HepG2 (cell line): ENCODE results near the gene CNP. TPM values are rescaled to one million over a fixed set of nuclear protein-coding genes. Genes with fewer than 3 reads are reported as not detected.
A peak's percentile ranks its signal among the peaks of the same experiment; 100 is the strongest.

ENCODE experiments used
- FOSL2 ChIP-seq: sonication (generic); formaldehyde crosslinking; IDR thresholded peaks from 2 replicates; pipeline ENCODE4 v1.4.0; 2020; ENCODE audit warnings: missing genetic modification reagents
- IKZF1 ChIP-seq: fragments of 450-650 bp; IDR thresholded peaks from 2 replicates; pipeline ENCODE4 v1.7.1; 2016
- PAF1 ChIP-seq: IDR thresholded peaks from 2 replicates; pipeline ENCODE4 v1.6.1; 2016; ENCODE audit warnings: missing genetic modification reagents, missing compliant biosample characterization
- RFX5 ChIP-seq: IDR thresholded peaks from 2 replicates; pipeline ENCODE4 v1.6.1; 2011; ENCODE audit warnings: low read depth, low read length, improper control_type of control experiment
- ZBTB20 ChIP-seq: sonication (generic); formaldehyde crosslinking; IDR thresholded peaks from 2 replicates; pipeline ENCODE4 v1.8.1; 2023; ENCODE audit warnings: missing genetic modification reagents, low read depth, mild to moderate bottlenecking, borderline replicate concordance
- ZSCAN22 ChIP-seq: sonication (generic); formaldehyde crosslinking; IDR thresholded peaks from 2 replicates; pipeline ENCODE4 v1.4.0; 2020; ENCODE audit warnings: mild to moderate bottlenecking, missing genetic modification reagents
- polyA plus RNA-seq, 8 experiments: library from polyadenylated mRNA; depleted of rRNA in 3 of 8; stranded (reverse) in 7 of 8; unstranded in 1 of 8; fragments of >200 nt; fragmentation: Illumina TruSeq in 4 of 8; extraction: Trizol in 4 of 8; gene quantifications; 2 replicates each; pipeline versions ENCODE4 v1.2.1 to v1.2.3, GENCODE V29; 2011 to 2016; ENCODE audit warnings: low read depth in 4 of 8, missing spikeins in 1 of 8, mixed read lengths in 1 of 8; ENCODE audit not compliant: insufficient read depth in 1 of 8
- total RNA-seq, 5 experiments: library from RNA; depleted of rRNA; stranded (reverse); fragments of >200 nt; fragmentation: Illumina TruSeq; extraction: Trizol; gene quantifications; 2 replicates each; pipeline ENCODE4 v1.2.3, GENCODE V29; 2016; ENCODE audit warnings: low read depth in 1 of 5
- TF ChIP-seq, protein P1 (sequence below): sonication (generic); formaldehyde crosslinking; IDR thresholded peaks from 2 replicates; pipeline ENCODE4 v1.5.1; 2020; ENCODE audit warnings: mild to moderate bottlenecking, missing genetic modification reagents, borderline replicate concordance
- TF ChIP-seq, protein P2 (sequence below): sonication (generic); formaldehyde crosslinking; IDR thresholded peaks from 2 replicates; pipeline ENCODE4 v1.4.0; 2020; ENCODE audit warnings: missing genetic modification reagents
- TF ChIP-seq, protein P3 (sequence below): sonication (generic); formaldehyde crosslinking; IDR thresholded peaks from 2 replicates; pipeline ENCODE4 v1.5.0; 2020; ENCODE audit warnings: missing genetic modification reagents
- TF ChIP-seq, protein P4 (sequence below): sonication (generic); formaldehyde crosslinking; IDR thresholded peaks from one replicate; pipeline ENCODE4 v1.5.1; 2020; ENCODE audit warnings: mild to moderate bottlenecking, missing genetic modification reagents; ENCODE audit errors: not compliant biosample characterization
- TF ChIP-seq, protein P5 (sequence below): sonication (generic); formaldehyde crosslinking; IDR thresholded peaks from 2 replicates; pipeline ENCODE4 v1.4.0; 2020; ENCODE audit warnings: mild to moderate bottlenecking, low read depth, missing genetic modification reagents

Gene CNP
- total and polyA plus RNA-seq, 2 of the 13 experiments (the other 11 are each of a cell fraction or from before 2014, with no cell fraction given): 97.2 to 161 TPM

DNA sequence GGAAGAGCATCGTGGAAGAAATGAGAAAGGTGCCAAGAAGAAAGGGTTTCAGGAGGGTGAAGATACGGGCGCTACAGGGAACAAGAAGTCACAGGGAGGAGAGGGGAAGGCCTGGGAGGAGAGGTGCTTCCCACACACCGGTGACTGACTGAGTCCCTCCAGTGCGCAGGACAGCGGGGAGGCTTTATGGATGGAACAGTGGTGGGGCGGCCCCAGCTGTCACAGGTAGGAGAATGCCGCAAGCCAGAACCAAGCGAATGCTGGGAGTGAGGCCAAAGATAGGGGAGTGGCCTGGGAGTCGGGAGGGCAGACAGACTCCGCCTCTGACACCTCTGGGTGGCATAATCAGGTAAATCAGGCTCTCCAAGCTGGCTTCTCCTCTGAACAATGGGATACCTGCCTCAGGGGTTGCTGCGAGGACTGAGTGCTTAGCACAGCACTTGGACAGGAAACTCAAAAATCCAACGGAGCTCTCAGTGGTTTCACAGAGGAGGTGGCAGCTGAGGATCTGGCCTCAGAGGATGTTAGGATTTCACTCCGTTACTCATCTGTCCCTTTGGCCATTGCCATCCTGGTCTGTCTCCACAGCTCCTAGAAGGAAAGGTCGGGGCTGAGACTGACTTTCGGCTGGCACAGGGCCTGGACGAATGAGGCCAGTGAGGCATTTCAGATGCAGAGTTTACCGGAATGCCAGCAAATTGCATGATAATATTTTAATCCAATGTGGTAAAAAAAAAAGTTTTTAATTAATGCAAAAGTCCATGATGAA, 717 bp upstream of the CNP start (continued):
- TF ChIP-seq, protein P1, sequence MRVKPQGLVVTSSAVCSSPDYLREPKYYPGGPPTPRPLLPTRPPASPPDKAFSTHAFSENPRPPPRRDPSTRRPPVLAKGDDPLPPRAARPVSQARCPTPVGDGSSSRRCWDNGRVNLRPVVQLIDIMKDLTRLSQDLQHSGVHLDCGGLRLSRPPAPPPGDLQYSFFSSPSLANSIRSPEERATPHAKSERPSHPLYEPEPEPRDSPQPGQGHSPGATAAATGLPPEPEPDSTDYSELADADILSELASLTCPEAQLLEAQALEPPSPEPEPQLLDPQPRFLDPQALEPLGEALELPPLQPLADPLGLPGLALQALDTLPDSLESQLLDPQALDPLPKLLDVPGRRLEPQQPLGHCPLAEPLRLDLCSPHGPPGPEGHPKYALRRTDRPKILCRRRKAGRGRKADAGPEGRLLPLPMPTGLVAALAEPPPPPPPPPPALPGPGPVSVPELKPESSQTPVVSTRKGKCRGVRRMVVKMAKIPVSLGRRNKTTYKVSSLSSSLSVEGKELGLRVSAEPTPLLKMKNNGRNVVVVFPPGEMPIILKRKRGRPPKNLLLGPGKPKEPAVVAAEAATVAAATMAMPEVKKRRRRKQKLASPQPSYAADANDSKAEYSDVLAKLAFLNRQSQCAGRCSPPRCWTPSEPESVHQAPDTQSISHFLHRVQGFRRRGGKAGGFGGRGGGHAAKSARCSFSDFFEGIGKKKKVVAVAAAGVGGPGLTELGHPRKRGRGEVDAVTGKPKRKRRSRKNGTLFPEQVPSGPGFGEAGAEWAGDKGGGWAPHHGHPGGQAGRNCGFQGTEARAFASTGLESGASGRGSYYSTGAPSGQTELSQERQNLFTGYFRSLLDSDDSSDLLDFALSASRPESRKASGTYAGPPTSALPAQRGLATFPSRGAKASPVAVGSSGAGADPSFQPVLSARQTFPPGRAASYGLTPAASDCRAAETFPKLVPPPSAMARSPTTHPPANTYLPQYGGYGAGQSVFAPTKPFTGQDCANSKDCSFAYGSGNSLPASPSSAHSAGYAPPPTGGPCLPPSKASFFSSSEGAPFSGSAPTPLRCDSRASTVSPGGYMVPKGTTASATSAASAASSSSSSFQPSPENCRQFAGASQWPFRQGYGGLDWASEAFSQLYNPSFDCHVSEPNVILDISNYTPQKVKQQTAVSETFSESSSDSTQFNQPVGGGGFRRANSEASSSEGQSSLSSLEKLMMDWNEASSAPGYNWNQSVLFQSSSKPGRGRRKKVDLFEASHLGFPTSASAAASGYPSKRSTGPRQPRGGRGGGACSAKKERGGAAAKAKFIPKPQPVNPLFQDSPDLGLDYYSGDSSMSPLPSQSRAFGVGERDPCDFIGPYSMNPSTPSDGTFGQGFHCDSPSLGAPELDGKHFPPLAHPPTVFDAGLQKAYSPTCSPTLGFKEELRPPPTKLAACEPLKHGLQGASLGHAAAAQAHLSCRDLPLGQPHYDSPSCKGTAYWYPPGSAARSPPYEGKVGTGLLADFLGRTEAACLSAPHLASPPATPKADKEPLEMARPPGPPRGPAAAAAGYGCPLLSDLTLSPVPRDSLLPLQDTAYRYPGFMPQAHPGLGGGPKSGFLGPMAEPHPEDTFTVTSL (CRISPR knock-in tag): 0 out of 2 replicates have a peak, but pooled peaks have one; percentile 48
- peak; percentile 11; the same call in 1 of the 2 replicates for TF ChIP-seq FOSL2 (CRISPR knock-in tag)
- TF ChIP-seq, protein P2, sequence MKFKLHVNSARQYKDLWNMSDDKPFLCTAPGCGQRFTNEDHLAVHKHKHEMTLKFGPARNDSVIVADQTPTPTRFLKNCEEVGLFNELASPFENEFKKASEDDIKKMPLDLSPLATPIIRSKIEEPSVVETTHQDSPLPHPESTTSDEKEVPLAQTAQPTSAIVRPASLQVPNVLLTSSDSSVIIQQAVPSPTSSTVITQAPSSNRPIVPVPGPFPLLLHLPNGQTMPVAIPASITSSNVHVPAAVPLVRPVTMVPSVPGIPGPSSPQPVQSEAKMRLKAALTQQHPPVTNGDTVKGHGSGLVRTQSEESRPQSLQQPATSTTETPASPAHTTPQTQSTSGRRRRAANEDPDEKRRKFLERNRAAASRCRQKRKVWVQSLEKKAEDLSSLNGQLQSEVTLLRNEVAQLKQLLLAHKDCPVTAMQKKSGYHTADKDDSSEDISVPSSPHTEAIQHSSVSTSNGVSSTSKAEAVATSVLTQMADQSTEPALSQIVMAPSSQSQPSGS: no peak
- TF ChIP-seq, protein P3, sequence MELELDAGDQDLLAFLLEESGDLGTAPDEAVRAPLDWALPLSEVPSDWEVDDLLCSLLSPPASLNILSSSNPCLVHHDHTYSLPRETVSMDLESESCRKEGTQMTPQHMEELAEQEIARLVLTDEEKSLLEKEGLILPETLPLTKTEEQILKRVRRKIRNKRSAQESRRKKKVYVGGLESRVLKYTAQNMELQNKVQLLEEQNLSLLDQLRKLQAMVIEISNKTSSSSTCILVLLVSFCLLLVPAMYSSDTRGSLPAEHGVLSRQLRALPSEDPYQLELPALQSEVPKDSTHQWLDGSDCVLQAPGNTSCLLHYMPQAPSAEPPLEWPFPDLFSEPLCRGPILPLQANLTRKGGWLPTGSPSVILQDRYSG: no peak
- TF ChIP-seq PAF1 (CRISPR knock-in tag): no peak
- TF ChIP-seq, protein P4, sequence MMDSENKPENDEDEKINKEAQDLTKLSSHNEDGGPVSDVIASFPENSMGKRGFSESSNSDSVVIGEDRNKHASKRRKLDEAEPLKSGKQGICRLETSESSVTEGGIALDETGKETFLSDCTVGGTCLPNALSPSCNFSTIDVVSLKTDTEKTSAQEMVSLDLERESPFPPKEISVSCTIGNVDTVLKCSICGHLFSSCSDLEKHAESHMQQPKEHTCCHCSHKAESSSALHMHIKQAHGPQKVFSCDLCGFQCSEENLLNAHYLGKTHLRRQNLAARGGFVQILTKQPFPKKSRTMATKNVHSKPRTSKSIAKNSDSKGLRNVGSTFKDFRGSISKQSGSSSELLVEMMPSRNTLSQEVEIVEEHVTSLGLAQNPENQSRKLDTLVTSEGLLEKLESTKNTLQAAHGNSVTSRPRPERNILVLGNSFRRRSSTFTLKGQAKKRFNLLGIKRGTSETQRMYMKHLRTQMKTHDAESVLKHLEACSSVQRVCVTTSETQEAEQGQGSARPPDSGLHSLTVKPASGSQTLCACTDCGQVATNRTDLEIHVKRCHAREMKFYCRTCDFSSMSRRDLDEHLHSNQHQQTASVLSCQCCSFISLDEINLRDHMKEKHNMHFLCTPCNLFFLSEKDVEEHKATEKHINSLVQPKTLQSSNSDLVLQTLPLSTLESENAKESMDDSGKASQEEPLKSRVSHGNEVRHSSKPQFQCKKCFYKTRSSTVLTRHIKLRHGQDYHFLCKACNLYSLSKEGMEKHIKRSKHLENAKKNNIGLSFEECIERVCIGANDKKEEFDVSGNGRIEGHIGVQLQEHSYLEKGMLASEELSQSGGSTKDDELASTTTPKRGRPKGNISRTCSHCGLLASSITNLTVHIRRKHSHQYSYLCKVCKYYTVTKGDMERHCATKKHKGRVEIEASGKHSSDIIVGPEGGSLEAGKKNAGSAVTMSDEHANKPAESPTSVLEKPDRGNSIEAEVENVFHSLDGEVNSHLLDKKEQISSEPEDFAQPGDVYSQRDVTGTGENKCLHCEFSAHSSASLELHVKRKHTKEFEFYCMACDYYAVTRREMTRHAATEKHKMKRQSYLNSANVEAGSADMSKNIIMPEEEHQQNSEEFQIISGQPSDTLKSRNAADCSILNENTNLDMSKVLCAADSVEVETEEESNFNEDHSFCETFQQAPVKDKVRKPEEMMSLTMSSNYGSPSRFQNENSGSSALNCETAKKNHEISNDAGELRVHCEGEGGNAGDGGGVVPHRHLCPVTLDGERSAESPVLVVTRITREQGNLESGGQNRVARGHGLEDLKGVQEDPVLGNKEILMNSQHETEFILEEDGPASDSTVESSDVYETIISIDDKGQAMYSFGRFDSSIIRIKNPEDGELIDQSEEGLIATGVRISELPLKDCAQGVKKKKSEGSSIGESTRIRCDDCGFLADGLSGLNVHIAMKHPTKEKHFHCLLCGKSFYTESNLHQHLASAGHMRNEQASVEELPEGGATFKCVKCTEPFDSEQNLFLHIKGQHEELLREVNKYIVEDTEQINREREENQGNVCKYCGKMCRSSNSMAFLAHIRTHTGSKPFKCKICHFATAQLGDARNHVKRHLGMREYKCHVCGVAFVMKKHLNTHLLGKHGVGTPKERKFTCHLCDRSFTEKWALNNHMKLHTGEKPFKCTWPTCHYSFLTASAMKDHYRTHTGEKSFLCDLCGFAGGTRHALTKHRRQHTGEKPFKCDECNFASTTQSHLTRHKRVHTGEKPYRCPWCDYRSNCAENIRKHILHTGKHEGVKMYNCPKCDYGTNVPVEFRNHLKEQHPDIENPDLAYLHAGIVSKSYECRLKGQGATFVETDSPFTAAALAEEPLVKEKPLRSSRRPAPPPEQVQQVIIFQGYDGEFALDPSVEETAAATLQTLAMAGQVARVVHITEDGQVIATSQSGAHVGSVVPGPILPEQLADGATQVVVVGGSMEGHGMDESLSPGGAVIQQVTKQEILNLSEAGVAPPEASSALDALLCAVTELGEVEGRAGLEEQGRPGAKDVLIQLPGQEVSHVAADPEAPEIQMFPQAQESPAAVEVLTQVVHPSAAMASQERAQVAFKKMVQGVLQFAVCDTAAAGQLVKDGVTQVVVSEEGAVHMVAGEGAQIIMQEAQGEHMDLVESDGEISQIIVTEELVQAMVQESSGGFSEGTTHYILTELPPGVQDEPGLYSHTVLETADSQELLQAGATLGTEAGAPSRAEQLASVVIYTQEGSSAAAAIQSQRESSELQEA (CRISPR knock-in tag): no peak
- TF ChIP-seq IKZF1: no peak
- TF ChIP-seq ZSCAN22 (CRISPR knock-in tag): no peak
- TF ChIP-seq, protein P5, sequence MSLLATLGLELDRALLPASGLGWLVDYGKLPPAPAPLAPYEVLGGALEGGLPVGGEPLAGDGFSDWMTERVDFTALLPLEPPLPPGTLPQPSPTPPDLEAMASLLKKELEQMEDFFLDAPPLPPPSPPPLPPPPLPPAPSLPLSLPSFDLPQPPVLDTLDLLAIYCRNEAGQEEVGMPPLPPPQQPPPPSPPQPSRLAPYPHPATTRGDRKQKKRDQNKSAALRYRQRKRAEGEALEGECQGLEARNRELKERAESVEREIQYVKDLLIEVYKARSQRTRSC: no peak
- TF ChIP-seq RFX5: no peak
- no peak for TF ChIP-seq ZBTB20 (CRISPR knock-in tag)
